Neural cell (in vitro differentiated cells): Measurements from ENCODE around the gene GRIN3B. TPM values are rescaled to one million over a fixed set of nuclear protein-coding genes. Genes with fewer than 3 reads are reported as not detected.
A peak's percentile ranks its signal among the peaks of the same experiment; 100 is the strongest.

Experiments used
- H2AFZ ChIP-seq: fragments of 200-600, 300-800 bp; sonication (generic), shearing (Covaris generic); 2 replicates; pipeline ENCODE4 v1.6.0; 2014; ENCODE audit warnings: low read depth, mild to moderate bottlenecking, antibody characterized with exemption, low read length, moderate library complexity
- H3F3A ChIP-seq: fragments of 200-600 bp; shearing (Covaris generic); 2 replicates; pipeline ENCODE4 v1.6.1; 2016; ENCODE audit warnings: mild to moderate bottlenecking, moderate library complexity, mixed read lengths, antibody characterized with exemption, low read length; ENCODE audit not compliant: insufficient read depth, poor library complexity, severe bottlenecking
- H3K27ac ChIP-seq: fragments of 200-600, 300-800 bp; sonication (generic), shearing (Covaris generic); 2 replicates; pipeline ENCODE4 v1.5.1; 2014; ENCODE audit warnings: mild to moderate bottlenecking, low read length, moderate library complexity
- H3K27me3 ChIP-seq: fragments of 300-800, 200-600 bp; sonication (generic), shearing (Covaris generic); 2 replicates; pipeline ENCODE4 v1.6.0; 2014; ENCODE audit warnings: mild to moderate bottlenecking, low read depth, low read length, moderate library complexity; ENCODE audit not compliant: insufficient read depth
- H3K36me3 ChIP-seq: fragments of 300-800, 200-600 bp; sonication (generic), shearing (Covaris generic); 2 replicates; pipeline ENCODE4 v1.5.1; 2014; ENCODE audit warnings: mild to moderate bottlenecking, antibody characterized with exemption, low read length, moderate library complexity; ENCODE audit not compliant: insufficient read depth
- H3K4me2 ChIP-seq: fragments of 300-800, 200-600 bp; sonication (generic), shearing (Covaris generic); 2 replicates; pipeline ENCODE4 v1.6.0; 2014; ENCODE audit warnings: mild to moderate bottlenecking, low read length
- H3K4me3 ChIP-seq: fragments of 300-800, 200-600 bp; sonication (generic), shearing (Covaris generic); 2 replicates; pipeline ENCODE4 v1.5.1; 2014; ENCODE audit warnings: mild to moderate bottlenecking, low read length, moderate library complexity
- H3K79me2 ChIP-seq: fragments of 200-600 bp; shearing (Covaris generic); replicated peaks from 2 replicates; pipeline ENCODE4 v1.6.0; 2014; ENCODE audit warnings: mild to moderate bottlenecking, low read length, moderate library complexity; ENCODE audit not compliant: insufficient read depth
- H3K9ac ChIP-seq: fragments of 300-800, 200-600 bp; sonication (generic), shearing (Covaris generic); 2 replicates; pipeline ENCODE4 v1.6.1; 2016; ENCODE audit warnings: mild to moderate bottlenecking, low read length, mixed read lengths
- H3K9me2 ChIP-seq: fragments of 200-600 bp; shearing (Covaris generic); 2 replicates; pipeline ENCODE4 v1.6.1; 2016; ENCODE audit warnings: mild to moderate bottlenecking, low read length, mixed read lengths; ENCODE audit not compliant: insufficient read depth
- H3K9me3 ChIP-seq: fragments of 200-600, 300-800 bp; sonication (generic), shearing (Covaris generic); 2 replicates; pipeline ENCODE4 v1.6.1; 2016; ENCODE audit warnings: mild to moderate bottlenecking, mixed run types, low read length, moderate library complexity, mixed read lengths
- H4K20me1 ChIP-seq: fragments of 200-600 bp; shearing (Covaris generic); 2 replicates; pipeline ENCODE4 v1.6.1; 2016; ENCODE audit warnings: mild to moderate bottlenecking, mixed run types; ENCODE audit not compliant: insufficient read depth
- EP300 ChIP-seq: fragments of 450-650 bp; conservative IDR thresholded peaks from 2 replicates; pipeline ENCODE4 v1.6.1; 2014; ENCODE audit warnings: antibody characterized with exemption, mild to moderate bottlenecking, moderate library complexity; ENCODE audit not compliant: poor library complexity, severe bottlenecking
- EZH2 ChIP-seq: fragments of 200-600, 300-800 bp; shearing (Covaris generic), sonication (generic); IDR thresholded peaks from 2 replicates; pipeline ENCODE4 v1.6.1; 2014; ENCODE audit warnings: antibody characterized with exemption, low read length, borderline replicate concordance, mild to moderate bottlenecking; ENCODE audit not compliant: insufficient read depth, poor library complexity, severe bottlenecking
- MXI1 ChIP-seq: fragments of 450-650 bp; conservative IDR thresholded peaks from 2 replicates; pipeline ENCODE4 v1.6.1; 2014; ENCODE audit warnings: antibody characterized with exemption, mild to moderate bottlenecking; ENCODE audit not compliant: poor library complexity, severe bottlenecking
- POLR2AphosphoS5 ChIP-seq: IDR thresholded peaks from 2 replicates; pipeline ENCODE4 v1.6.1; 2012
- RAD21 ChIP-seq: fragments of 450-650 bp; conservative IDR thresholded peaks from 2 replicates; pipeline ENCODE4 v1.6.1; 2014; ENCODE audit warnings: antibody characterized with exemption, mild to moderate bottlenecking, moderate library complexity
- REST ChIP-seq: IDR thresholded peaks from 2 replicates; pipeline ENCODE4 v1.6.1; 2012; ENCODE audit warnings: borderline replicate concordance
- SMC3 ChIP-seq: fragments of 450-650 bp; conservative IDR thresholded peaks from 2 replicates; pipeline ENCODE4 v1.6.1; 2014; ENCODE audit warnings: antibody characterized with exemption, mild to moderate bottlenecking, moderate library complexity; ENCODE audit not compliant: poor library complexity
- TAF1 ChIP-seq: IDR thresholded peaks from 2 replicates; pipeline ENCODE4 v1.6.1; 2012; ENCODE audit warnings: low read depth
- polyA plus RNA-seq: library from polyadenylated mRNA; depleted of rRNA; stranded (reverse); fragments of >200 nt; gene quantifications from 2 replicates; pipeline ENCODE4 v1.2.3, GENCODE V29; 2014
- TF ChIP-seq, protein P1 (sequence below): fragments of 450-650 bp; IDR thresholded peaks from 2 replicates; pipeline ENCODE4 v1.5.1; 2014; ENCODE audit warnings: antibody characterized with exemption, mild to moderate bottlenecking, moderate library complexity; ENCODE audit not compliant: poor library complexity, severe bottlenecking

The GRIN3B gene
- polyA plus RNA-seq, 1 donor from 2014 or later, result 0.46 TPM

DNA sequence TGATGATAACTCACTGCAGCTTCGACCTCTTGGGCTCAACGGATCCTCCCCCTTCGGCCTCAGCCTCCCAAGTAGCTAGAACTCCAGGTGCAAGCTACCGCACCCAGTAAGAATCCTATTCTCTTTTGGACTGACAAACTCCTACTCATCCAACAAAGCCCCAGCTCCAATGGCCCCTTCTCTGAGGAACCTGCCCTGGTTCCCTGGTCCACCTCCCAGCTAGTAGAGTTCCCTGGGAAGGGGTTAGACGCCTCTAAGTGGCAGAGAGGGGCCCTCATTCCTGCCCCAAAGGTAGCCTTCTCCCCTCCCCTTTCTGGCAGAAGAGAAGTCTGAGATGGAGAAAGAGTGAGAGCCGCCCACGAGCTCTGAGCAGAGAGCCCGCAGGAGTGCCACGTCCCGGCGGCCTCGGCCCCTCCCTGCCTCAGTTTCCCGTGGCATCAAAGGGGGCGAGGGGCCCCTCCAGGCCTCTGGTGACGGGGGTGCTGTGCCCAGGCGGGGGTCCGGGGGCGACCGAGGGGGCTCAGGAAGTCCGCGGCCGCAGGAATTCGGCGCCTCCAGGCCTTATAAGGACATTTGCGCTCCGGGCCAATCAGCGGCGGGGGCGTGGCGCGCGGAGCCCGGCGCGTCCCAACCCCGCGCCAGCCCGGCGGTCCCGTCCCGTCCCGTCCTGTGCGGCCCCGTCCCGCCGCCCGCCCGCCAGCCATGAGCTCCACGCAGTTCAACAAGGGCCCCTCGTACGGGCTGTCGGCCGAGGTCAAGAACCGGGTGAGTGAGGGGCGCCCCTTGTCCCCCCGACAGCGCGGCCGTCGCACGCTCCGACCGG, 26.0 kb downstream of the GRIN3B start, which contains the start of gene CNN2:
Gene CNN2 (plus strand): TSS at position 649 of the 823 bp plus-strand sequence. CDS start 54 bp downstream, at position 703.
- Histone ChIP-seq H3K9me2 (no peaks in the 10 kb centered on the region), H3K36me3 (no peaks in the 10 kb centered on the region), H3K9ac (peak within 1 kb of the TSS; percentile 91), H3F3A (no peaks in the 10 kb centered on the region), H3K27ac (peak within 1 kb of the TSS; percentile 77), H3K9me3 (no peaks in the 10 kb centered on the region), H2AFZ (peak within 1 kb of the TSS; percentile 65), H4K20me1 (no peaks in the 10 kb centered on the region), H3K27me3 (peaks cover 5% of the 10 kb centered on the region), H3K4me2 (peak within 1 kb of the TSS; percentile 35), H3K4me3 (peak within 1 kb of the TSS; percentile 85), H3K79me2 (peaks cover 19% of the 10 kb centered on the region)
- peak; percentile 9 for TF ChIP-seq SMC3
- peak; percentile 22 for TF ChIP-seq RAD21
- peak; percentile 85 for TF ChIP-seq POLR2AphosphoS5
- no peak for TF ChIP-seq EZH2
- TF ChIP-seq REST, result peak; percentile 27
- TF ChIP-seq MXI1, result peak; percentile 63
- peak; percentile 51 for TF ChIP-seq EP300
- TF ChIP-seq TAF1, result no peak

DNA sequence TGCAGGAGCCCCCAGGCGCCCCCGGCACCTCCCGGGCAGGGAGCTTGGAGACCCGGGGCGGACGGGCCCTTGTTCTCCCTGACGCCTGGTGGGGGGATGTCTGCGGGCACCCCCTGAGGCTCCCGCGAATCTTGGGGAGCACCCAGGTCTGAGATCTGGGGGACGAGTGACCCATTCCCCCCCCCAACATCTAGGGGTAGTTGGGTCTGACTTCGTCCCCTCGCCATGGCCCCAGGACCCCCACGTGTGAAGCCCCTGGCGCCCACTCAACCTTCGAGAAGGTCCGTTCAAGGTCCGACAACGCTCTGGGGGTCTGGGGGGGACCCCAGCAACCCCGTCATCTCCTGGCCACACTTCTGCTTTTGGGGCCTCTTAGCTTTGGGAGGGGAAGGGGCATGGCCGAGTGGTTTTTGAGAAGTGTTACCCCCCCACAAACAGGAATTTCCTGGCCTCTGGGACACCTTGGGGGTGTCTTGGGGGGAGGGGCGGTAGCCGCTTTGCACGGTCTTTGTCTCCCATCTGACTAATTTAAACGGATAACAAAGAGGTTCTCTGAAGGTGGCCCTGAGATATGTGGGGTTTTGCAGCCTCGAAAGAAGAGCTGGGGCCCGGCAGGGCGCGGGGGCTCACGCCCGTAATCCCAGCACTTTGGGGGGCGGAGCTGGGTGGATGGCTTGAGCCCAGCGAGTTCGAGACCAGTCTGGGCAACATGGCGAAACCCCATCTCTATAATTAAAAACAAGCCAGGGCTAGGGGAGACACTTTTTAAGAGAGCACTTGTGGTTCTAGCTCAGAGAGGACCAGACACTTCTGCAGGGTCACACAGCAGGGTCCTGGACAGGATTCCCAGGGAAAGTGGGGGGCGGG, 26.8 kb downstream of the GRIN3B start:
- H3K27me3 ChIP-seq, result peaks cover 5% of the 10 kb centered on the region
- no peaks in the 10 kb centered on the region for H3K36me3 ChIP-seq
- no peak overlapping the region for H2AFZ ChIP-seq
- no peaks in the 10 kb centered on the region for H3K9me3 ChIP-seq
- TF ChIP-seq, protein P1, sequence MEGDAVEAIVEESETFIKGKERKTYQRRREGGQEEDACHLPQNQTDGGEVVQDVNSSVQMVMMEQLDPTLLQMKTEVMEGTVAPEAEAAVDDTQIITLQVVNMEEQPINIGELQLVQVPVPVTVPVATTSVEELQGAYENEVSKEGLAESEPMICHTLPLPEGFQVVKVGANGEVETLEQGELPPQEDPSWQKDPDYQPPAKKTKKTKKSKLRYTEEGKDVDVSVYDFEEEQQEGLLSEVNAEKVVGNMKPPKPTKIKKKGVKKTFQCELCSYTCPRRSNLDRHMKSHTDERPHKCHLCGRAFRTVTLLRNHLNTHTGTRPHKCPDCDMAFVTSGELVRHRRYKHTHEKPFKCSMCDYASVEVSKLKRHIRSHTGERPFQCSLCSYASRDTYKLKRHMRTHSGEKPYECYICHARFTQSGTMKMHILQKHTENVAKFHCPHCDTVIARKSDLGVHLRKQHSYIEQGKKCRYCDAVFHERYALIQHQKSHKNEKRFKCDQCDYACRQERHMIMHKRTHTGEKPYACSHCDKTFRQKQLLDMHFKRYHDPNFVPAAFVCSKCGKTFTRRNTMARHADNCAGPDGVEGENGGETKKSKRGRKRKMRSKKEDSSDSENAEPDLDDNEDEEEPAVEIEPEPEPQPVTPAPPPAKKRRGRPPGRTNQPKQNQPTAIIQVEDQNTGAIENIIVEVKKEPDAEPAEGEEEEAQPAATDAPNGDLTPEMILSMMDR, result no peak
- TF ChIP-seq REST (no peak), SMC3 (no peak), MXI1 (no peak), EP300 (no peak), TAF1 (no peak), POLR2AphosphoS5 (no peak)
- peaks cover 19% of the 10 kb centered on the region for H3K79me2 ChIP-seq
- no peaks in the 10 kb centered on the region for H3K9me2 ChIP-seq
- no peaks in the 10 kb centered on the region for H3F3A ChIP-seq
- H4K20me1 ChIP-seq, result no peaks in the 10 kb centered on the region
- peak overlapping the region; percentile 91 for H3K9ac ChIP-seq
- peak overlapping the region; percentile 85 for H3K4me3 ChIP-seq
- peak overlapping the region; percentile 35 for H3K4me2 ChIP-seq
- H3K27ac ChIP-seq, result peak overlapping the region; percentile 59
